Activated CD4-positive, alpha-beta T cell treated with anti-CD3 and anti-CD28 coated beads for 24 hours (primary cell): Measurements from ENCODE around the gene CNKSR3.

Source experiments
- DNase-seq, 2 donors: peaks; one replicate each; pipeline ENCODE4 v3.0.0-alpha.2; 2020; ENCODE audit warnings: low read depth in 2 of 2

Gene CNKSR3

DNA sequence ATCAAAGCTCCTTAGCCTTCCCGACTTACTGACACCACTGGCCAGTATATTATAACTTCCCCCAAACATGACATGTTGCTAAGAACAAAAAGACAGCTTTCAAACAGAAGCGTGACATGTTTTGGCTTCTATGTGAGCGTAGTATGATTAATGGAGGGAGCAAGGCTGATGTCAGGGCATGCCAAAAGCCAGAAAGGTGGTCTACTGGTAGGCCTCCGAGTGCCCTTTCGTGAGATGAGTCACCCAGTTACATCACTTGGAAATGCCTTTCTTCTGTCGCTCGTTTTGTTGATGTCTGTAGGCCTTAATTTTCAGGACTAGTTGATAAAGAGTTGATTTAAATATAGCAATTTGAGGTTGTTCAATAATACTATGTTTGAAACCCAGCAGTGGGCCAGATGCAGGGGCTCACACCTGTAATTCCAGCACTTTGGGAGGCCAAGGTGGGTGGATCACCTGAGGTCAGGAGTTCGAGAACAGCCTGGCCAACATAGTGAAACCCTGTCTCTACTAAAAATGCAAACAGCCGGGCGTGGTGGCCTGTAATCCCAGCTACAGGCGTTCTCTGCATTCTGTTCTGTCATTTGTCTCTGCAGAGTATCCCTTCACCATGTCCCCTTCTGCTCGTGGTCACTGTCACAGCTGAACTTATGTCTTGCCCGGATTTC, 53.3 kb downstream of the CNKSR3 start:
- no peak for DNase-seq

DNA sequence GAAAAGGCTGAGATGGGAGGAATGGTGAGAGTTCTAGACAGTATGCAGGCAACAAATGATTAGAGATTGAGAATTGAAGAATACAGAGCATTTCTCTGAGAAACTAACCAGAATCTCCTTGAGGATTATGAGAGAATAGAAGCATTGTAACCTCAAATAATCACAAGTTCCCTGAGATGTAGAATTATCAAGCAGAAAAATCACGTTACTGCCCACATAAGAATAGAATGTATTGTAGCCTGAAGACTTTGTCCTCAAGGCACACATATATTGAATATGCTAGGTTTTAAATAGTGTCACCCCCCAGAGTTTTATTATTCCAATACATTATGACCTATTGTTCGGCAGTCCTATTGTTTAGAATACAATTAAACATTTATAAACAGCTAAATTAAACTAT, 57.2 kb downstream of the CNKSR3 start:
- DNase-seq = no peak

DNA sequence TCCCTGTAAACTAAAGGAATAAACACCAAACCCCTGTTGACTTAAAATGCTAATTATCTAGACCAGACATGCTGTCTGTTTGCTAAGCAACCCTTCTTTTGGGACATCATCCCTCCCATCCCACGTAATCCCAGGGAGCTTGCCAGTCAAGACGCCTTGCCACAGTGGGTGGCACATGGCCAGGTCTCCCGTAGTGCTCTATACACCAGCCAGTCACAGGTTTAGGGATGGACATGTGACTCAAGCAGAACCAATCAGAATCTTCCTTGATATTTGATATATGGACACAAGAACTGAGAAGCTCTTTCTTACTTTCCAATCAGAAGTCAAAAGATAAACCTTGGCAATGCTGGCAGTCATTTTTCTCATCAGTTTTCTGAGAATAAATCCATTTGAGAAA, 60.0 kb downstream of the CNKSR3 start:
- DNase-seq = no peak

DNA sequence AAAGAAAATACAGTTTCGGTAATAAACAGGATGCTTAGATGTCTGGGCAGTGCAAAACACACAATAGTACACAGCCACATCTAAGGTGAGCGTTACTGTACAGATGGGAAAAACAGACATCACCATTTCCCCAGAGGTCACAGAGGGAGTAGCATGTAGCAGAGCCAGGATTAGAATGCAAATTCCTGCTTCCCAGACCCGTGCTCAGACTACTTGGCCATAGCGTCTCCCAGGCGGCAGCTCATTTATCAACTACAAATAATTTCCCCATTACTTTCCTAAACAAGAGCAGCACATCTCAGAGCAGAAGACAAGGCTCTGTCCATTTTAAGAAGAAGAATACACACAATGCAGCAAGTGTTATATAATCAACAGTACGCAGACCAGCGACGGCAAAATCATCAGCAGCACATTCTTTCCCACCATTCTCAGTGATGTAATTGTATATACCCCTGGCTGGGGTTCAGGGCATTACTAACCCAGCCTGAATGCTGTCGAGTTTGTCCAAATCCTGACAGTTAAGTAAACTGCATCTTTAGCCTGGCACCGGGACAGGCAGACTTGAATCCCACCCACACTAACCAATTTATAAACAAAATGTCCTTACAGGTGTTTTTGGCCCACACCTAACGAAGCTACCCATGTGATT, 61.9 kb downstream of the CNKSR3 start:
- no peak for DNase-seq

DNA sequence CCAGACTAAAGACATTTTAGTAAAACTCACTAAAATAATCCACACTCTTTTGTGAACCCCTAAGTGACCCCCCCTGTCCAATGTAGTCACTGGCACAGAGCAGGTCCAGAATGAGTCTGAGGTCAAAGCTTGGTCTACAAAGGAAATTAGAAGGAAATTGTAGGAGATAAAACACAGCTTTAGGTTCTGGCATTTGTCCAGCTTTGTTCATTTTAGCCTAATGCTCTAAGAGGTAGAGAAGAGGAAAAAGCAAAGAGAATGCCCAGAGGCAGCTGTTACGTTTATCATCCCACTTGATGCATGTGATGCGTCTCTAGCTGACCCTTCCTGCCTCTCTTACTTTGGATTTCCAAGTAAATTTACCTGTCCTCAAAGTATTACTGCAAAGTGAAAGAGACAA, 62.5 kb downstream of the CNKSR3 start:
- no peak for DNase-seq

DNA sequence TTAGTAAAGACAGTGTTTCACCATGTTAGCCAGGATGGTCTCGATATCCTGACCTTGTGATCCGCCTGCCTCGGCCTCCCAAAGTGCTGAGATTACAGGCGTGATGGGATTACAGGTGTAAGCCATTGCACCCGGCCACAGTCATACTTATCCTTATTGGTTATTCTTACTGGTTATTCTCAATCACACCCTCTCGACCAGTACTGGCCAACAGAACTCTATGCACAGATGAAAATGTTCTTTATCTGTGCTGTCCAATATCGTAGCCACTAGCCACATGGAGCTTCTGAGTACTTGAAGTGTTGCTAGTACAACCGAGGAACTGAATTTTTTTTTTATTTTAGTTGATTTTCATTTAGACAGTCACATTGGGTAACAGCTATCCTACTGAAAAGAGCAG, 63.5 kb downstream of the CNKSR3 start:
- no peak for DNase-seq

DNA sequence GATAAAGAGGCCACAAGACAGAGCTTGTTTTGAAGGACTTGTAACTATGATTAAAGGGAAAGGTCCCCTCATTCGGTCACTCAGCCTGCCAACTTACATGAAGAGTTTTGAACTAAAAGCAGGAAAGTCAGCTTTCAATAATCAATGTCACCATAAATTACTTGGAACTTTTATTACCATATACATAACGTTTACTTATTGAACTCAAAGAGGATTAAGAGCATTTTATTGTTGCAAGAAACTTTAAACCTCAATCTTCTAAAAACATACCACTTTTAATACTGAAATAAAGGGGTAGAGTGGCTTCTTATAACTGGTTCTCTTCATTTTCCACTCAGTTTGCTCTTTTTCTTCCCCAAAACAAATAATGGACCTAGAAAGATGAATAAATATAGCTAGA, 65.1 kb downstream of the CNKSR3 start:
- no peak for DNase-seq

DNA sequence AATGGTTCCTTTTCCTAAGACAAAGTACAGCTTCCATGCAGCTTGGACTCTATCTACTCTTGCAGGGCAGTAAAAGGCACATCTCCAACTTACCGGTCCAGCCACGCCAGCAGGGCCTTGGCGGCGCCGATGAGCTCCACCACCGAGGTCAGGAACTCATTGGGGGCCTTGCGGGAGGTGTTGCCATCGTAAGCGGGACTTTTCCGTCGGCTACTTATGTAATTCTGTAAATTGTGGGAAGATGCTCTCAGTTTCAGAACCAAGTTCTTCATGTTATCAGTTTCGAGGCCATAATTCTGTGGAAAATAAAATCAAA, 68.5 kb downstream of the CNKSR3 start:
- DNase-seq = no peak

DNA sequence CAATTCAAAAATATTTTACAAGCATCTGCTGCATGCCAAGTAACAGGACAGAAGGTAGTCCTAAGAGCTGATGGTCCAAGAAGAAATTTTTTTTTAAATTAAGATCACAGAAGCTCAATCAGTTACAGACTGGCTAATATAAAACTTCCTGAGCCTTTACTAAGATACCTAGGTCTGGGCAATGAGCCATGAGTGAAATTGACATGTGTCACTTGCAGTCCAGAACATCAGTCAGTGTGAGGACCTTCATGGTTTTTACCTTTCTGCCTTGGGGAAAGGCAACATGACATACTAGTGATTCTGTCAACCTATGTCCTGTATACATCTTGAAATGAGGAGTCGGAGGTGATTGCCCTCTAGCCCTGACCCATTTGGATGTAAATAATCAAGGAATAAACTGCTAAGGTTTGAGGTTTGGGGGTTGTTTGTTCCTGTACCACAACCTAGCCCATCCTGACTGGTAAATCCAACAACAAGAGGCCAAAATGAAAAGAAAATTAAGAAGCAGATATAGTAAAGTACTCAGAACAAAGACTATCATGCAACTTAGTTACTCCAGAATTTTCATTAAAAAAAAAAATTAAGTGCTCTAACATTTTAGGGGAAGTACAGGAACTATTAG, 70.0 kb downstream of the CNKSR3 start:
- DNase-seq = no peak

DNA sequence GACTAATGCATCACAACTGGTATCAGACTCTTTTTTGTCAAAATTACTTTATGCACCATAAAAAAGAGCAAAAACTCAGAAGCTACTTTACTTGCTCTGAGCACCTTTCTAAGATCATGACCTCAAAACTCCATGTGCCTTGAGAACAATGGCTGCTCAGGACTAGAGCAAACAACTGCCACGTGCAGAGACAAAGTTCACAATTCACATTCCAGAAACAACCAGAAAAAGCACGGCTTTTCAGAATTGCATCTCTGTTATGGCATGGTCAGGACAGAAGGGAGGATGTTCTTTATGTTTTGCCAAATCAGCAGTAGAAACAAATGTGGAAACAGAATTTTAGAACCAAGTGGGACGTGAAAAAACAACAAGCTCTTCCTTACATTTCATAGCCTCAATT, 70.5 kb downstream of the CNKSR3 start:
- DNase-seq = no peak

DNA sequence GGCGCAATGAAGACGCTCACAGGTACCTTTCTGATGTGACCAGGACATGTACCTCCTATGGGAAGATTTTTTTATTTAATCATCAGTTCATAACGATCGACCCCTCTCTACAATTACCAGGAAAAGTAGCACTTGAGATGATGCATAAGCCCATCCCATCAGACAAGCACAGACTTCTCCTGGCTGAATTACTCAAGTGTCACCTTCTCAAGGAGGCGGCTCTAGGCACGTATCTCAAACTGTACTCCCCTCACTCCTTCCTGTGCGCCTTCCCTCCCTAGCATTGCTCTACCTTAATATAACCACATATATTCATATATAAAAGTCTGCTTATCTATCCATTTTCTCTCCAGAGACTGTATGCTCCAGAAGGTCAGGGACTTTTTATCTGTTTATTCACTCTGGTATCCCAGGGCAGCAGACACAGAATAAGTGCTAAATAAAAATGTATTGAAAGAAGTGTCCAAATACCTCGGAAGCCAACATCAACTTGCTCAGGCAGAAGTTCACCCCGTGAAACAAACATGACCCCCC, 71.5 kb downstream of the CNKSR3 start:
- no peak for DNase-seq

DNA sequence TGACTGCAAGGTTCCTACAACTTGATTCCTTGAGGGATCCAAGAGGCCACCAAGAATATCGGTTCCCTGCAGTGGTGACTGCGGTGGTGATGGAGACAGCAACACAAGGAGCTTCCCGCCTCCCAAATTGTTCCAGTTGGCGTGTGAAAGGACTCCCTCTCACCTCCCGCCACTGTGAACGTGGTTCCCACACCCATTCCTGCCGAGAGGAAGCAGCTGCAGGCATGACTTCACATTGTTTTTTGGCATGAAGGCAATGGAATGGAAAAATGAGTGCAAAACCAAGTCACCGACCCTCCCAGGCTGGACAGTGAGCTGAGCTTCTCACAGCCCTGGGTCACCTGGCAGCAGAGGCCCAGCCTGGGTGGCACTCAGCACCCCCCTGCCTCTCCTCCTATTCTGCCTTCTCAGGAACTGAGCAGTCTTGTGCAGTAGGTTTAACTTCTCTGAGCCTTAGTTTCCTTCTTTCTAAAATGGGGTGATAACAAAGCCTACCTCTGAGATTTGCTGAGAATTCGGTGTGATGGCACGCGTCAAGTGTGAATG, 75.0 kb downstream of the CNKSR3 start:
- DNase-seq = no peak

DNA sequence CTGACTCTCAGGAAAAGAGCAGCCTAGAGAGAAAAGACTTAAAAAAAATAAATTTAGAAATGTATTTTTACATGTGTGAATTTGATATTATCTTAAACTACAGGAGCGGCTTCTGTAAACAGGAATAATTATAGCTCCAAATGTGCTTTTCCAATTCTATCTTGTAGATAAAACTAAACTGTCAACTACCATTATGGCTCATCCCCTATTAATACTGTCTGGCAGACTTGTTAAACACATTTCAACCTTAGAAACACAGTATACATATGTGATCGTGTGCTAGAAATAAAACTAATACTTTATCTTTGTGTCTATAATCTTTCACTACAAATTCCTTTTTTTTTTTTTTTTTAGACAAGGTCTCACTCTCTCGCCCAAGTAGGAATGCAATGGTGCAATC, 75.8 kb downstream of the CNKSR3 start:
- no peak for DNase-seq

DNA sequence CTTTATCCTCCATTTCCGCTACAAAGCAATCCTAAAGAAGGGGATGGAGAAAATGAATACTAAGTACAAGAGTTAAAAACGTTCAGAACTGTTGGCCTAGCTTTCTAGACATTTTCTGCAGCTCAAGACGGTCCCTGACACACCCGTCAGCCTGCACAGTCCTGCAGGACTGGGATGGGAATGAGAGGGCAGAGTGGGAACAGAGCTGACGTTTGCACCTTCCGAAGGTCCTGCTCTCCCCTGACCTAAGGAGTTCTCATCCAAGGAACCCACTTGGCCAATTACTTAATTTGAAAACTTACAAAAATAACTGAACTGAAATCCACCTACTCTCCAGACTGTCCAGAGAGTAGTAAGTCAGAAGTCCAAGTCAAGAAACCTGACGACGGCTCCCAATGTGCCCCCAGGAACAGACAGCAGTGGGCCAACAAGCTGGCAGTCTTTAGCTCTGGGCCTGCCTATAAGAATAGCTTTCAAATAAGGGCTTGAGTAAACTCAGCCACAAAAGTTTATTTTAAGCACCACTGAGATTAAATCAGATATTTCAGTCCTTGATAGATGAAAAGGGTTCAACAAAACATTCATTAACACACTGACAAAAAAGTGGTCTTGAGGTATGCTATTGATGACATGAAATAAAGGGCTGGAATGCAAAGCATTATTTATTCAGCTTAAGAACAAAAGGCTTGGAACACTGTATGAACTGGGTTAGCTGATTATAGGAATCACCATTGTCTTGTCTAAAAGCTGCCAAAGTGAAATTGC, 76.8 kb downstream of the CNKSR3 start:
- no peak for DNase-seq

DNA sequence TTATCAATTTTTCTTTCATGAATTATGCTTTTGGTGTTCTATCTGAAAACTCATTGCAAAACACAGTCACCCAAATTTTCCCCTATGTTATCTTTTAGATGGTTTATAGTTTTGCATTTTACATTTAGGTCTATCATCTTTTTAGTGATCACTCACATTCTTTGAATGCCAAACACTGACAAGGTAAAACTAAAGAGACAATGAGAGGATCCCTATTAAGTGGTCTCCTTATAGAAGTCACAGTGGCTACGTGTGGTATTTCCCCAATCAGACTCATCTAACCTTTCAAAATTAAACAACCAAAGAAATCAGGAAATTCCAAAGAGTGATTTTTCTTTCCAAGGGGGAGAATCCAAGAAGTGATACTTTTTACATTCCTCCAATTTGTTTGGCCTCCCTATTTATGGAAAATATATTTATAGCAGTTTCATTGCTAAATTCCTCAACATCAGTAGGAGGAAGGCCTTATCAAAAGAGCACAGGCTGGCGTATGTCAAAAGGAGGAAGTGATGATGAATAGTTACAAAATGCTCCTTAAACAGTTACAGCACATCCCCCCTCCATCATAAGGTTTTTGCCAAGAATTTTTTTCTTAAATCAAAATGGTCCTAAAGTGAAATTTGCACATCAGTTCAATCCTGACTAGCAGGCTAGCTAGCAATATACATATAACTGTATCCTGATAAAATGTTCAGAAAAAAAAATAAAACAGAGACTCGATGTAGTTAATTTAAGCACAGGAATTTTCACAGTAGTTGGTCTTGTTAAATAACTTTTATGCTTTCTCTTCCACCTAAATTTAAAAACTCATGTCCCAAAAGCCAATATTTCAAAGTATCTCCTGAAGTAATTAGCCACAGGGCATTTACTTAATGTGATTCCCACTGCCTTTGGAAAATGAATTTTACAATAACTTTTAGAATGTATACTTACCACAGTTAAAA, 77.7 kb downstream of the CNKSR3 start:
- DNase-seq = no peak

DNA sequence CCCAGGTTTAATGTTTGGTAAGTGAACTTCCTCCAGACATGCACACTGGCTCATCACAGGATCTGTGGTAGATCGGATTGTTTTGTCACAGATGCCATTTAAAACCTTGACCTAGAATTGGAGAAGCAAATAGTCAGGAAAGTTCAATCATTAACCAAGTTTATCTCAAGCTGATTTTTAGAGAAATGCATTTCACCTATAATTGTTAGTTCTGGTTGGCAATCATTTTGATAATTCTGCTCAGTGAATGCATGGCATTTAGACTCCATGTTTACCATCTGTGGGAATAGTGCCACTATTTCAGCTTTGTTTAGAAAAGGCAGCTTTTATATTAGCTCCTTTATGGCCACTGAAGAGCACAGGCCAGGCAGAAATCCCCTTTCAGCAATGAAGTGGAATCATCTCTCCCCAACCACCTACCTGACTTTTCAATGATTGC, 80.0 kb downstream of the CNKSR3 start:
- no peak for DNase-seq

DNA sequence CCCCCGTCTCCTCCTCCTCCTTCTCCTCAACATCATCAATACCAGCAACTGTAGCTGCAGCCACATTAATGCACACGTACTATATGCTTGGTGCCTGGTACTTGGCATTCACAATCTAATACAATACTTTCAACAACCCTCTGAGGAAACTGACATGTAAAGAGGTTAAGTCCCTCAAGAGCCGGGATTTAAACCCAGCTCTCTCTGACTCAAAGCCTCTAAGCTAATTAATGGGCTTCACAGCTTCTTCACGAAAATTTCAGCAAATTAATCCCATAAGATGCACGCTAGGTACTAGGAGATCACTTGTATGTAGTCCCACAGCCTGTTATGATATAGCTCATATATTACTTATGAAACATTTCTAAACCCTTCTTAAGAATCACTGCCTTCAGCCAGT, 80.8 kb downstream of the CNKSR3 start:
- DNase-seq = no peak

DNA sequence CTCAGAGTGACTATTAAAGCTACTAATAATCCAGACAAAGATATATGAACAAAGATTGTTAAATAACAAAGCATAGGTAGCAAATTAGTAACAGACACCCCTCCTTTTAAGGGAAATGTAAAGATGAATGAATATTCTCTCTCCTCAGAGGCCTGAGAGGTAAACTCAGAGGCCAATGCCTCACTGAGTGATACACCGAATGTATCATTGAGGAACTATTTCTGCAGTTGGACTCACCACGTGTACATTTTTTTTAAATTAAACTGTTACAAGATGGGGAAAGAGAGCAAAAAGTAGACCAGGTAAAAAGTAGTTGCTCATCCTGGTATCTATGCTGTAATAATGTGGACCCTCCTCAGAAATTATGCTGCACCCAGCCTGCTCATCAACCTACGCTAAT, 81.6 kb downstream of the CNKSR3 start:
- no peak for DNase-seq

DNA sequence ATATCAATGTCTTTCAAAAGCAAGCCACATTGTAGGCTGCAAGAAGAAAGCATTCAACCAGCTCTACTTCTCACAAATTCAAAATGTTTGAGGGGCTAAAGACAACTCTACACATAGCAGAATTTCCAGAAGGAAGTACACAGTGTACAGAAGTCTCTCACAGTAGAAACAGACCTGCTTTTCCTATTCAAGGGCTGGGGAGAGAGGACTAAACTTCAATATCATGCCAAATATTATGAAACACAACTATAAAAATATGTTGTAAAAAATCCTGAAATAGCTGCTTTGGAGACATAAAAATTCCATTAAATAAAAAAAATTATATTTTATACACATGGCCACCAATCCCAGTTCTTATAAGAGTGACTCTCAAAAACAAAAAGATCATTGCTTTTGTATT, 83.0 kb downstream of the CNKSR3 start:
- DNase-seq = no peak

DNA sequence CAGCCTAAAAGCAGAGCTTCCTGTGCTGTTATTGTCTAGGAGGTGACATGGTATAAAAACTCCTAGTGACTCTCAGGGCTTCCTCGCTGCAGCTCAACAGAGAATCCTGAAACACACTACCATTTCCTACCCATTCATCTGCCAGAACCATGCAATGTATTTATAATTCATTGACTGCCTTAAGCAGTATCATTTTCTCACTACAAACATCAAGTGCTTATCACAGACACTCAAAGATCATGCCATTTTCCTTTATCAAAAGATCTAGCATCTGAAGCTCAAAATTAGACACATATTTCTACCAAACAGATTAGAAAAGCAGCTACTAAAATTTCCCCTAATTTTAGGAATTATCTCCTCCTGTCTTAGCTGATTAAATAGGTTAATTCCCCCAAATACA, 83.5 kb downstream of the CNKSR3 start:
- no peak for DNase-seq

DNA sequence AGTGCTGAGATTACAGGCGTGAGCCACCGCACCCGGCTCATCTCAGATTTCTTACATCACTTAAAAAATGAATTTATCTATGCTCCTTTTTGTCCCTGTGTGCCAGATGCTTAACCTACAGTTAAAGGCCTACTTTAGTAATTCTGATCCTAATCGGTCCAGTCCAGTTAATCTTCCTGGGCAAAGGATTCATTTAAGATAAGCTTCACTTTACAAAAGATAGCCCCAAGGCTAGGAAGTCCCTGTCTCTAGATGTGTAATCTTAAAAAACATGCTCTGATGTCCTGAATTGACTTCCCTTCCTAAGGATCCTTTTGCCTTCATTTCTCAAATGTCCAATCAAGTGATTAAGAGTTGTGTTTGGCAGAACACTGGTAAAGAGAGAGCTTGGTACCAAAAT, 85.5 kb downstream of the CNKSR3 start:
- DNase-seq = no peak
